GM18861 (cell line): ENCODE results near the gene SLC38A7.
"Not testable (repeated sequence)": the region's sequence is repeated elsewhere in the genome, so short reads cannot be mapped to it uniquely, and the experiment has no call there.

Experiments
- ATAC-seq: cut with Tn5 transposase; IDR thresholded peaks from one replicate; pipeline ENCODE4 v1.9.1; 2021; ENCODE audit not compliant: unreplicated experiment

Gene SLC38A7

DNA sequence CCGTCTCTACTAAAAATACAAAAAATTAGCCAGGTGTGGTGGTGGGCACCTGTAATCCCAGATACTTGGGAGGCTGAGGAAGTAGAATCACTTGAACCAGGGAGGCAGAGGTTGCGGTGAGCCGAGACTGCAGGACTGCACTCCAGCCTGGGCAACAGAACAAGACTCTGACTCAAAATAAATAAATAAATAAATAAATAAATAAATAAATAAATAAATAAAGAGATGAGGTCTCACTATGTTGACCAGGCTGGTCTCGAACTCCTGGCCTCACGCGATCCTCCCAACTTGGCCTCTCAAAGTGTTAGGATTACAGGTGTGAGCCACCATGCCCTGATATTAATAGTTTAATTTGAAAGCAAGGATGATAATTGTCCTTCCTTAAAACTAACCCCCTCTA lies 47.5 kb downstream of the SLC38A7 start:
- ATAC-seq = not testable (repeated sequence)

DNA sequence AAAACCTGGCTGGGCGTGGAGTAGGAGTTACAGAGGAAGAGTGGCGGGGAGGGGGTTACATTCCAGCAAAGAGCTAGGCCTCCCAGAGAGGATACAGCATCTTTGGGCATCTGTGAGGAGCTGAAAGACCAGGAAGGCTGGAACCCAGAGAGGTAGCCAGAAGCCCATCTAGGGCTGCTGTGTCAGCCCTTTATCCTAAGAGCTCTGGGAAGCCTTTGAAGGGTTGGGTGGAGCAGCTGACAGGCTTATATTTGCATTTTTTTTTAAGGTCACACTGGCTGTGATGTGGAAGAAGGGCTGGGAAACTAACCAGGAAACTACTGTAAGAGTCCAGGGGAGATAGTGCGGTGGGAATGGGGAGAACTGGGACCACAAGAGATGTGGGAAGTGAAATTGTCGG lies 48.1 kb downstream of the SLC38A7 start:
- ATAC-seq = no peak

DNA sequence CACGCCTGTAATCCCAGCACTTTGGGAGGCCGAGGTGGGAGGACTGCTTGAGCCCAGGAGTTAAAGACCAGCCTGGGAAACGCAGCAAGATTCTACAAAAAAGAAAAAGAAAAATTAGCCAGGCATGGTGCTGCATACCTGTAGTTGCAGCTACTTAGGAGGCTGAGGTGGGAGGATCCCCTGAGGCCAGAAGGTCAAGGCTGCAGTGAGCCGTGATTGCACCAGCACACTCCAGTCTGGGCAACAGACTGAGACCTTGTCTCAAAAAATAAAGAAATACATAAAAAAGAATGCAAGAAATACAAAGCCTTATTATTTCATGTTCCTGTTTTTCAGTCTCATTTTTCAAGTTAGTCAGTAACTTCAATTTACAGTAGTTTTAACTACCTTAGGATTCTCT lies 49.1 kb downstream of the SLC38A7 start:
- ATAC-seq = no peak

DNA sequence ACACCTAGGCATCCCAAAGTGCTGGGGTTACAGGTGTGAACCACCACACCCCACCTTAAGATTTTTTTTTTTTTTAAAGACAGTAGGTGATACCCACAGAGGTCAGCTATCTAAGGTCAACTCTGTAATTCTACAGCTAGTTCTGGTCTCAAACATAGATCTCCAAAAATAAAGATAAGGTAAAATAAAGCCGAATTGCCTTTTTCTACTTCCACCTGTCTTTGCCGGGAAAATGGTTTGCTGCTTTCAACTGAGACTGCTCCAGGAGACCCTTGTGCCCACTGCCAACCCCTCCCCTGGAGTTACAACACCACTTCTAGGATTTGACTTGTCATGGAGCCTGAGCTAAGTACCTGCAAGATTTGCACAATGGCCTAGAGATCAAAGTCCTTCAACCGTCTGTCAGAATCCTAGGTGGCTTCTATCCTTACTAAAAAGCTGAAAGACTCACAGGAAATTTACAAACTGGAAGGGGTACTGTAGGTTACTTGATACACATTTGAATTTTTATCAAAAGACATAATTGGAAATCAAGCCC lies 50.2 kb downstream of the SLC38A7 start:
- ATAC-seq = no peak

DNA sequence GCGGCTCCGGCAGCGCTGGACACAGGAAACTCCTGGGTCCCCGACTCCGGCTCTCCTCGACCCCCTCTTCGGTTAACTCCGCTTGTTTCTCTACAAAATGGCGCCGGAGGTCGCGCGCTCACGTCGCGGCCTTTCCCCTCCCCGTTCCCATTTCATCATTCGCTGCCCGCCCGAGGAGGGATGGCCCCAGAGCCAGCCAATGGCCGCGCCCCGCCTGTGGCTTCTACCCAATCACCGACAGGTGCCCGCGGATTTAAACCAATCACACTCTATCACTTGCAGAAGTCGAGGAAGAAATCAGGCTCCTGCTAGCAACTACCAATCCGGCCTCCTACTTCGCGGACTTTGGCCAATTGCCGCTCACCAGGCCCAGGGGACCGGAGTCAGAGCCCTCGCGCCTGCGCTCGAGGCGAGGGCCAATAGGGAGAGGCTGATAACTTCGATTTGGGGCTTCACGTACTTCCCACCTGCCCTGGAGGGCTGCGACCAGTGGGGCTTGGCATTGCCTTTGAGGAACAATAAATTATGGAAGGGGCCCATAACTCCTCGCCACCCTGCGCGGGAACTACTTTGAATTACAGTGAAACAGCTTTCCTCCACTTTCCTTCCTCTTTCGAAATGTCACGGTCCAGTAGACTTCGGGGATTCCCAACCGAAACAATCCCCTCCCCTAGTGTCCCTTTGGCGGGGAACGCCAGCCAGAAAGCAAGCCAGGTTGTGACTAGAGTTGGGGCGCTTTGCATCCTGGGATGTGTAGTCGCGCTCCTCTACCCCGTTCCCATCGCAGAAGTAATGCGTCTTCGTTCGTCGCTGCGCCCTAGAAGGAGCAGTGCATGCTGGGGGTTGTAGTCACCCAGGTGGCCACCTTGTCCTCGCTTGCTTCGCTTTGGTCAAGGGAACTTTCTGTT lies 54.6 kb downstream of the SLC38A7 start, which contains the start of gene CNOT1:
CNOT1 (minus strand) TSS at position 94 of the 908 bp plus-strand sequence. CDS start 30,489 bp downstream, outside the sequence.
- peak; percentile 87 for ATAC-seq

DNA sequence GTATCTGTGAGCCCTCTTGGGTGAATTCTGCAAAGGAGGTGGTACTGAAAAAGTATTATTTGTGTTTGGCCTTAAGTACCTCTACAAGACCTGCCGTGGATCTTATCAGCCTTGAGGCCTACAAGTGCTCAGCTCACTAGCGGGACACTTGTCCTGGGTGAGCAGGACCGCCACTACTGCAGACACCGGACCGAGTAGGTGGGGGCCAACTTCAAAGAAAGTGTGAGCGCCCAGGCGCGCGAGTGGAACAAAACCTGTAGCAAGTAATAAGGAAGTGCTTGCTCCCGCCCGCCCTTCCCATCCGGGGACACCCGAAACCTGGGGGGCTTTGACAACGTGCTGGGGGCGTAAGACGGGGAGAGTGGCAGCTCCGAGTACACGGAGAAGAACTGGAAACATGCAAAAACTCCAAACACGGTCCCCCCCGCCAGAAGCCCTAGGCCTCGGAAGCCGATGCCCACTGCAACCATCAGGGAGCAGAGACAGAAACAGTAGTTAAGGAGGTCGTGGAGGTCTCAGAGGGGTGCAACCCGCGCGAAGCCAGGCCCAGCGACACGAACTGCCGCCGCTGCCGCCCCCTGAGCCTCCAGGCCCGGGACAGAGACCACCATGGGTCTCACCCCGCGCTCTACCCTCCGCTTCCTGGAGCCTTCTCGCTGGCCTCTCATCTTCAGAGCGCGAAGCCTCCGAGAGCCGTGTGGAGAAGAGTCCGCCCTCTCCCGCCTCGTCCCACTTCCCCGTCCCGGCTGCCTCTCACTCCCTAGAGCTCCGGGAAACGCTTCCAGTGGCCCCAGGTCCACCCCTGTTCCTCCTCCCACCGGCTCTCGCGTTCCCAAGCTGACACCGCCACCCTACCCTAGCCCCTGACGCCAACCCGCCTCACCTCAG lies 55.5 kb downstream of the SLC38A7 start:
- ATAC-seq = no peak

DNA sequence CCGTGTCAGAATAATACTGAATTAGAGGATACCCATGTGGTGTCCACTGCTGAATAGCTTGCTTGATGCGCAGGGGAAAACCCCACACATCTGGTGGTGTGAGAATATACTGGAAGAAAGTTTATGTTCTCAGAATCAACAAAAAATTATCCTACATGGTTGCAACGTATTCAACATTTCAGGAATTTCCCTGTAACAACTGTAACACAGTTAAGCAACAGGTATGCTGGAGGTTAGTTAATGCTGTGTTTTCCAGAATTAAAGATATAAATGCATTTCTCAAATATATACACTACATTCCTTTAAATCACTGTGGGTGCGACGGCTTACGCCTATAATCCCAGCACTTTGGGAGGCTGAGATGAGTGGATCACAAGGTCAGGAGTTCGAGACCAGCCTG lies 60.4 kb downstream of the SLC38A7 start:
- no peak for ATAC-seq

DNA sequence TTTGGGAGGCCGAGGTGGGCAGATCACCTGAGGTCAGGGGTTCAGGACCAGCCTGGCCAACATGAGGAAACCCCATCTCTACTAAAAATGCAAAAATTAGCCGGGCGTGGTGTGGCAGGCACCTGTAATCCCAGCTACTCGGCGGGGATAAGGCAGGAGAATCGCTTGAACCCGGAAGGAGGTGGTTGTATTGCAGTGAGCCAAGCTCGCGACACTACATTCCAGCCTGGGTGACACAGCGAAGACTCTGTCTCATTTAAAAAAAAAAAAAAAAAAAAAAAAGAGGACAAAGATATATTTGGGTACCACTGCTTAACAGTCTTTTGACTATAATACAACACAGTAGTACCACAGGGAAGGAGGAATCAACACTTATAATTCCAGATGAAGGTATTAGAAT lies 64.2 kb downstream of the SLC38A7 start:
- ATAC-seq = no peak

DNA sequence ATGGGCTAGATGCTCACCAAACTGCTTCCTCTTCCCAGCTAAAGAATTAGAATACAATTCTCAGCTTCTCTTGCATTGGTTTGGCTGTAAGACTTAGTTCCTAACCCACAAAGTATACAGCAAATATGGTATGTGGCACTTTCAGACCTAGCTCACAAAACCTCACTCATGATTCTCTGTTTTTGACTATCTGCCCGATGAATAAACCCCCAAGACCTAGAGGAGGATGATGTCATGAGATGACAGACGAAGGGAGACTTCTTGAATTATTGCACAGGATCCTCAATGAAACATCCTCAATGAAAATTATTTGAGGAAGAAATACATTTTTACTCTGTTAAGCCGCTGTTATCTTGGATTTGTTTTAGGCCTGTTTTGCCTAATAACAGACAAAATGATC lies 69.3 kb downstream of the SLC38A7 start:
- no peak for ATAC-seq
